Stimulated activated CD4-positive, alpha-beta T cell treated with anti-CD3 and anti-CD28 coated beads, Interleukin-1b, Interleukin-23, amount 100 ng/mL, for 1 hour (primary cell): ENCODE data around the gene HYPK.

Experiments
- DNase-seq, 2 donors: peaks; one replicate each; pipeline ENCODE4 v3.0.0-alpha.2; 2020; ENCODE audit warnings: low read depth in 2 of 2

HYPK gene, protein sequence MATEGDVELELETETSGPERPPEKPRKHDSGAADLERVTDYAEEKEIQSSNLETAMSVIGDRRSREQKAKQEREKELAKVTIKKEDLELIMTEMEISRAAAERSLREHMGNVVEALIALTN

DNA sequence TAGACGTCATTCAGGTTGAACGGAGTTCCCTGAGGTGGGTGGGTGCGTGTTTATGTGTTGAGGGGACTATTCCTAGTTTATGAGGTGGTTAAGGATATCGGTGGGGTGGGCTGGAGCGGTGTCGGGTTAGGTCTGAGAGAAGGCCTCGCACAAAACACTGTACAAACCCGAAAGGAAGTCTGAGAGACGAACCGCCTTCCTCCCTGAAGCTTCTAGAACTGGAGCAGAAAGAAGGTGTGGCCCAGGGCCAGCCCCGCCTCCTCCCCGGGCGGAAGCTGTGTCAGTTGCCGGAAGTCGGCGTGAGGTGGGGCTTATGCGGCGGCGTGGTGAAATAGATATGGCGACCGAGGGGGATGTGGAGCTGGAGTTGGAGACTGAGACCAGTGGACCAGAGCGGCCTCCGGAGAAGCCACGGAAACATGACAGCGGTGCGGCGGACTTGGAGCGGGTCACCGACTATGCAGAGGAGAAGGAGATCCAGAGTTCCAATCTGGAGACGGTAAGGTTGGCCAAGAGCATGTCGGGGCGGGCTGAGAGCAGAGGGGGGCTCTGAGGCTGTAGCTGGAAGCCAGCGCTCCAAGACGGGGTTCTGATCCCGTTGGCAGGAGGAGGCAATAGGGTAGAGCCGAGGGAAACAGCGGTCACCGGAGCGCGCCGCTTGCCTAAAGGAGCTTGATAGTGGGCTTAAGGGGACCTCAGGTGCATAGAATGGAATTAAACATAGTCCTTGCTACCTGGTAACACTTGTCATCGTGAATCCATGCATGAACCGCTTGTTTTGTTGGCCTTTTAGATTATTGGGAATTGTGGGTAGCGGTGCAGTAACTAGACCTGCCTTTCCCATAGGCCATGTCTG, at the start of gene HYPK:
HYPK (plus strand) TSS at position 314 of the 856 bp plus-strand sequence; CDS start at position 338, 24 bp downstream.
- peak; percentile 75 to 83 for DNase-seq

- no peak for DNase-seq
Measured at GRCh38 chr15:43751885-43752284, 48.5 kb upstream of the HYPK start.

GRCh38 chr15:43762824-43763223, 37.6 kb upstream of the HYPK start:
- DNase-seq, result no peak

DNA sequence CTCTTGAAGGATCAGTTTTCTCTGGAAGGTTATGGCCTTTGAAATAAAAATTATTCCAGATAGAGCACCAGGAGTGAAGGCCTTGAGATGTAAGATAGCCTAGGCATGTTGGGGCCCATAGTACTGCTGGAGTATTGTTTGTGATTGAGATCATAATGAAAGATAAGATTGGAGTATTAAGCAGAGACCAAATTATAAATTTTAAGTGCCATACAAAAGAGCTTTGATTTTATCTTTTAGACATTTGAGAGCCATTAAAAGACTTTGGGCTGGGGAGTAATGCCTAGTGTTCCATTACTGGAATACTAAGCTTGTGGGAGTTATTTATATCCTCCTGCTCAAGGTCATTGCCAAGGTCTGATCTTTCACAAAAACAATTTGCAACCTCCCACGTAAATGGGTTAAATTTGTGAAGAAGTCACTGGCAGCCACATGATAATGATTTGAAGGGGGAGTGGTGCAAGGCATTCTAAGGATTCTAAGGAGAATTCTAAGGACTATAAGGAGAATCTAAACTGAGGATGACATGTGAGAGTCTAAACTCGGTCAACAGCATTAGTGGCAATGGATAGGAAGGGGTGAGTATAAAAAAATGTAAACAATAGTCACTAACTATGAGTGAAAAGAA, 36.5 kb upstream of the HYPK start:
- no peak for DNase-seq

DNA sequence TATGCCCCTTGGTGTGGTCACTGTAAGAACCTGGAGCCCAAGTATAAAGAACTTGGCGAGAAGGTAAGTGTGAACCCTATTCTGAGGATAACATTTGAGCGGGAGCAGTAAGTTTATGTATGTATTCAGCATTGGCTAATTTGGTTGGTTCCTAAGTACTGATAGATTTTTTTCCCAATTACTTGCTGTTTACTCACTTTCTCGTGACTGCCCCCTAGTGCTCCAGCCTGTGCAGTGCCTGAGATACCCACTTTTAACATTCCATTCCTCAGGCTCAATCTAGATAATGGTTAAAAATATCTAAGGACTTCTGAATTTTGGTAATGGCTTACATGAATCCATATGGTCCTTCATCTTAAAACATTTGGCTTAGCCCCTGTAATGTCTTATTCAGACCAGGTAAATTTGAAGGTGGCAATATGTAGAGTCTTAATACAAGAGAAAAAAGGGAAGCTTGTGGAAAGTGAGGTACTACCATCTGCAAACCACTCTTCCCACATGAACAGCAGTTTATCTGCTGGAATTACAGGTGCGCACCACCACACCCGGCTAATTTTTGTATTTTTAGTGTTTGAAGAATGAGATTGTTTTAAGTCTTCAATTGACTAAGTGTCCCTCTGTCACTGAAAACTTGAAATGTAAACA, 30.7 kb upstream of the HYPK start:
- DNase-seq, result no peak

DNA sequence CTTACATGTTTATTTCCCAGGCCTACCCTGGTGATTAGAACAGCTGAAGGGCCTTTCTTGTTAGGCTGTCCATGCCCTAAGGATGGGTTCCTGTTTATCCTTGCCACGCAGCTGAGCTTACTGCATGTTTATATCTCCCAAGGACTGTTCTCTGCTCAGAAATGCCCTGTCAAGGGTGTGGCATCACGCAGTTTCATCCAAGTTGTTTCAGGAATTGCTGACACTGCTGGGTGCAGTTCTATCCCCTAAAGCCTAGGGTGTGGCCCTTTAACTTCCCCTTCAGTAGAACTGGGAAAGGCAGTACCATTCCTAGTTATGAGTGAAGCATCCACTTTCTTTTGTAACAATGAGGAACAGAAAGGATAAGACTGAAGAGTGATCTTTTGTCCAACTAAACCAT, 28.6 kb upstream of the HYPK start:
- no peak for DNase-seq

DNA sequence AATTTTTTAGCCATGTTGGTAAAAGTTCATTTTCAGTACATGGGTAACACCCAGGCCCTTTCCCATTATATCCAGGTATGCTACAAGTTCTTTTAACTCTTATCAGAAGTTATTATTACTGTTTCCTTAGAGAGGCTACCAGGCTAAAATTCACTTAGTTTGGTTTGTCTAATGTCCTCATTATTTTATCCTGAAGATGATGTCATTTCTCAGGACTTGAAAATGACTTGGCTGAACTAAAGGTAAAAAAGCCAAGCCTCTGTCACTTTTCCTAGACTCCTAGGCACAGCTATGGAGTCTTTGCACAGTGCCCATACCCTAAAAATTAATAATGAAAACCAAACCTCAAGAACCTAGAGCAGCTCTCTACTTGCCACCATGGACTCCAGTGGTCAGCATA, 27.8 kb upstream of the HYPK start:
- no peak for DNase-seq

DNA sequence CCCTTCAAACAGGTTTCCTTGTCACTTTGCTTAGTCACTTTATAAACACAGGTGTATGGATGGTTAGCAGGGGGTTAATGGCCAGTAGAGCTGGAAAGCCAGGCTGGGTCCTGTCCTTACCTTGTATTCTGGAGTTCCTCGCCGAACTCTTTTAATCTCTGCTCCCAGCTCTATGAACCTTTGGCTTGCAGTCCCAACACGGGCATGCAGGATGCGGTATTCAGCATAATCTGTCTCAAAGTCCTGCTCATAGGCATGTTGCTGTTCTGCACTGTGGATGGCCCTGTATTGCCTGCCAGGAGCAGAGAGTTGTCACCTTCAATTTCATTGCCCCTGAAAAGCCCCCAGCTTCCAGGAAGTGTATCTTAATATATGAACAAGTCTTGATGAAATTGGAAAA, 26.3 kb upstream of the HYPK start:
- DNase-seq, result no peak

DNA sequence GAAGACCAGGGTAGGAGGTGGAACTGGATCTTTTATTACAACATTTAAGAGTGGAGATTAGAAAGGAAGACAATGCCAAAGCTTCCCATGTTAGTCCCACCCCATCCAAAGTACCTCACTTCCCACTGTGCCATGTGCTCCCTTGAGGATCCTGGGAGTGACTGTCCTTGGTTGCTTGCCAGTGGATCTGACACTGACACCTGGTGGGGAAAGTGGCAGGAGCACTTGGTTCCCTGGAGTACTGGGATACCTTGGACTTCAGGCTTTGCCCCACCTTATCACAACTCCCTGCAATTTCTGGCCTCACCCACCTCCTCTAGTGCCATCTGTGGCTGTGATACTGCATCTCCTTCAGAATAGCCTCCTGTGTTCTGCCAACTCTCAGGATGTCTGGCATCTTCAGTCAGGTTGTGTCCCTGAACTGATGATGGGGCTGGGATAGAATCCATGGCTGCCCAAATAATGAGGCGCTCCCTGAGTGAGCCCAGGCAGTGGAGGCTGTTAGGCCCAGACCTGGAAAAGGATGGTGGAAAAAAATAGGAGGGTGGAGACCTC, 24.9 kb upstream of the HYPK start:
- DNase-seq, result no peak

DNA sequence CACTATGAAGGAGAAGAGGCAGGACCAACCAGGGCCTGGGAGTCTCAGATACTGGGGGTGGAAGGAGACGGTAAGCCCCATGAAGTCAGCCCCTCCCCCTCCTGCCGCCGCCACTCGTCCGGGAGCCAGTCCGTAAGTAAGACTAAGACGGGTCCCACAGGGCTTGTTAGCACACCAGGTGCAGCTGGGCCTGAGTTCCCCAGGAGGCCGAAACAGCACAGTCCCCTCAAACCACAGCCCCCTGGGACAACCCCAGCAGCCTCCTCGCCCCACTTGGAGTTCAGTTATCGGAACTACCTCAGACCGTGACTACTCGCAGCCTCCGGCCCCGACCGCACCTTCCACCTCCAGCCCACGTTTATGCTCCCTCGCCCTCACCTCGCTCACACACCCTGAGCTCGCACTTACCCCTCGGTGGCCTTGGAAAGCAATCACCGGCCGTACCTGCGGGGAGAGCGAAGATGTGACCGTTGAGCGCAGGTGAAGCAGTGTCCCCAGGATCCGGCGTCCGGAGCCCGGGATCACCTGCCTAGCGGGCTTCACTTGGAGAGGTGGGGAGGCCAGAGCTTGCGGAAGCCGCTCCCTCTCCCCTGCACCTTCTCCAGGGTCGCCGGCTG, 24.2 kb upstream of the HYPK start:
- no peak for DNase-seq

DNA sequence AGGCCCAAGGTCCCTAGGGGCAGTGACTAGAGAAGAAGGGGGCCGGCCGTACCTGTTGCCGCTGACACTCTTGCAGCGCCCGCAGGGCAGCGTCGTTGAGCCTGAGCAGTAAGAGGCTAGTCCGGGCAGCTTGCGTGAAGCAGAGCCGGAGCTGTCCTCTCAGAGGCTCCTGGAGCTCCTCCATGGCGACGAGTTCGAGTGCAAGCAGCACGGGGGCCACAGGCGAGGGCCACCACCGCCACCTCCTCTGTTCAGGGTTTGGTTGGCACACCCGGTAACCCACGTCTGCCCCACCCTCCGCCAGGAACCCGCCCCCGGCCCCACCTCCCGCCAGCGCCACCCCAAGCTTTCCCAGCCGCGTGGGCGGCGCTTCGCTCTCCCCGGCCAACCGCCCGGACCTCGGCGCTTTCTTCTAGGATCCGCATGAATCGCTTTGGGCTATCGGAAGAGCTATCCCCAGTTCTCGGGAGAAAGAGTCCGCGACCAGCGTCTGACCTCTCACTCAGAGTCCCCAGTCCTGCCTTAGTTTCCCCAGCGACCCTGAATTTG, 23.6 kb upstream of the HYPK start, which contains the start of gene ELL3:
ELL3 (minus strand) TSS at position 249 of the 549 bp plus-strand sequence; CDS start at position 184, 65 bp downstream.
- DNase-seq, result peak; percentile 43 to 47

GRCh38 chr15:43777267-43777914, 23.0 kb upstream of the HYPK start:
- peak; percentile 37 to 64 for DNase-seq

DNA sequence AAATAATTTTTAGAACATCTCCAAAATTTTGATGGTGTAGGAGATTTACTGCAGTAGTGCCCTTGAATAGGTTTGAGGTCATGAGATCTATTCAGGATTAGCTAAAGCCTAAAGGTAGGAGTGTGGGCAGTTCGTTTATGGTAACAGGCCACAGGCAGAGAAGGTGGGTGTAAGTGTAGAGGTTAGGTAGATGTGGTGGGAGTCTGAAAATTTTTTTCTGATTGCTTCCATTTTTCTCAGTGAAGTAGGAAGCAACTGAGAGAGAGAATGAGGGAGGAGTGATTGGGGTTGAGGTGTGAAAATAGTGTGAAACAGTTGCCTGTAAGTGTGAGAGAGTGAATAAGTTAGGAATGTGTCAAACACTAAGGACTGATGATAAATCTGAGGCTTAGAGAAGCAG, 21.4 kb upstream of the HYPK start:
- no peak for DNase-seq

- no peak for DNase-seq
Measured at GRCh38 chr15:43789409-43789808, 11.0 kb upstream of the HYPK start.

- DNase-seq, result peak; percentile 98 to 99
Measured at GRCh38 chr15:43791993-43792760, 8.2 kb upstream of the HYPK start, which contains the start of gene SERF2. TSS of gene SERF2 (plus strand) at chr15:43792320. CDS start at chr15:43792377, 57 bp downstream.

- no peak for DNase-seq
Measured at GRCh38 chr15:43792761-43793476, 7.5 kb upstream of the HYPK start.

DNA sequence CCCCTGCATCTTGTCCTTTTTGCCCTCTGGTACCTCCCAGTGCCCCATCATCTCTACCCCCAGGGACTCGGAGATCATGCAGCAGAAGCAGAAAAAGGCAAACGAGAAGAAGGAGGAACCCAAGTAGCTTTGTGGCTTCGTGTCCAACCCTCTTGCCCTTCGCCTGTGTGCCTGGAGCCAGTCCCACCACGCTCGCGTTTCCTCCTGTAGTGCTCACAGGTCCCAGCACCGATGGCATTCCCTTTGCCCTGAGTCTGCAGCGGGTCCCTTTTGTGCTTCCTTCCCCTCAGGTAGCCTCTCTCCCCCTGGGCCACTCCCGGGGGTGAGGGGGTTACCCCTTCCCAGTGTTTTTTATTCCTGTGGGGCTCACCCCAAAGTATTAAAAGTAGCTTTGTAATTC, 6.8 kb upstream of the HYPK start:
- no peak for DNase-seq

GRCh38 chr15:43794269-43795037, 5.9 kb upstream of the HYPK start:
- DNase-seq, result no peak
